GM11168 (cell line): Measurements from ENCODE around the gene SHISA7.

Source experiments
- in situ Hi-C: fragments of 300-500 bp; cut with MboI; formaldehyde crosslinking; loops from one replicate; pipeline ENCODE4 v1.12.0; 2022; ENCODE audit warnings: low sequenced_read_pairs; ENCODE audit not compliant: unreplicated experiment

SHISA7 gene

GRCh38 chr19:55482156-55482961 lies 39.3 kb upstream of the SHISA7 start:
- in situ Hi-C loops = no loop called here

GRCh38 chr19:55481794-55482155 lies 38.7 kb upstream of the SHISA7 start:
- in situ Hi-C loops = no loop called here

GRCh38 chr19:55481148-55481793 lies 38.2 kb upstream of the SHISA7 start:
- in situ Hi-C loops = no loop called here

GRCh38 chr19:55479451-55480230 lies 36.5 kb upstream of the SHISA7 start:
- in situ Hi-C loops = no loop called here

- in situ Hi-C loops = no loop called here
Measured at GRCh38 chr19:55479045-55479444, 35.9 kb upstream of the SHISA7 start.

- in situ Hi-C loops = no loop called here
Measured at GRCh38 chr19:55478364-55478763, 35.3 kb upstream of the SHISA7 start.

- in situ Hi-C loops = no loop called here
Measured at GRCh38 chr19:55477905-55478304, 34.8 kb upstream of the SHISA7 start.

- in situ Hi-C loops = no loop called here
Measured at GRCh38 chr19:55476100-55476775, 33.1 kb upstream of the SHISA7 start, which contains the start of gene ZNF628. ZNF628 (plus strand) TSS chr19:55476617; CDS start chr19:55479911, 3,294 bp downstream.

GRCh38 chr19:55474269-55475265 lies 31.5 kb upstream of the SHISA7 start:
- in situ Hi-C loops = no loop called here

- in situ Hi-C loops = no loop called here
Measured at GRCh38 chr19:55473225-55474012, 30.3 kb upstream of the SHISA7 start.

GRCh38 chr19:55472463-55472862 lies 29.4 kb upstream of the SHISA7 start:
- in situ Hi-C loops = no loop called here

- in situ Hi-C loops = no loop called here
Measured at GRCh38 chr19:55471266-55471665, 28.2 kb upstream of the SHISA7 start.

- in situ Hi-C loops = no loop called here
Measured at GRCh38 chr19:55468054-55468393, 24.9 kb upstream of the SHISA7 start.

GRCh38 chr19:55467236-55468053 lies 24.3 kb upstream of the SHISA7 start:
- in situ Hi-C loops = no loop called here

- in situ Hi-C loops = no loop called here
Measured at GRCh38 chr19:55466241-55466614, 23.1 kb upstream of the SHISA7 start.

GRCh38 chr19:55465460-55466240 lies 22.6 kb upstream of the SHISA7 start:
- in situ Hi-C loops = no loop called here

- in situ Hi-C loops = no loop called here
Measured at GRCh38 chr19:55464662-55465054, 21.6 kb upstream of the SHISA7 start, which contains the start of gene C19orf85. C19orf85 (minus strand) TSS chr19:55464751; CDS start chr19:55464554, 197 bp downstream.
